CD4-positive, alpha-beta T cell treated with Interleukin-21 for 1 hour (primary cell): ENCODE results near the gene ARHGEF11.

ENCODE experiments used
- DNase-seq: peaks from one replicate; pipeline ENCODE4 v3.0.0-alpha.2; 2020

ARHGEF11 gene

GRCh38 chr1:156893048-156893953 lies 152.2 kb downstream of the ARHGEF11 start, which contains the start of gene PEAR1:
PEAR1 (plus strand) TSS chr1:156893718; CDS start chr1:156903927, 10,209 bp downstream.
- DNase-seq = no peak

GRCh38 chr1:156892190-156893047 lies 153.1 kb downstream of the ARHGEF11 start:
- DNase-seq = peak; percentile 86

- DNase-seq = peak; percentile 58
Measured at GRCh38 chr1:156889802-156890580, 155.6 kb downstream of the ARHGEF11 start.

- DNase-seq = no peak
Measured at GRCh38 chr1:156887734-156888133, 157.8 kb downstream of the ARHGEF11 start.

DNA sequence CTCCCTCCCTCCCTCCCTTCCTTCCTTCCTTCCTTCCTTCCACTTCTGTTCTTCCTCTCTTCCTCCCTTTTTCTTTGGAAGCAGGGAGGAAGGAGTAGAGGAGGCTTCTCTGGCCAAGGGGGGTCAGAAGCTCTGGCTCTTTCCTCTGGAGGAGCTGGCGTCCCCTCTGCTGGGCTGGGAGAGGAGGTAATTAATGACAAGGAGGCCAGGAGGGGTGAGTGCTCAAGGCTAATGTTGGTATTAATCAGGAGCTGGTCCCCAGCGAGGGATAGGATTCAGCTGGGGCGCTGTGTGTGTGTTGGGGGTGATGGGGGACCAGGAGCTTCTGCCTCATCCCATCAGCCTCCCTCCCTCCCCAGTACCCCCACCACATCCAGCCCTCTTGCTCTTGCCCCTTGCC lies 158.2 kb downstream of the ARHGEF11 start:
- no peak for DNase-seq

DNA sequence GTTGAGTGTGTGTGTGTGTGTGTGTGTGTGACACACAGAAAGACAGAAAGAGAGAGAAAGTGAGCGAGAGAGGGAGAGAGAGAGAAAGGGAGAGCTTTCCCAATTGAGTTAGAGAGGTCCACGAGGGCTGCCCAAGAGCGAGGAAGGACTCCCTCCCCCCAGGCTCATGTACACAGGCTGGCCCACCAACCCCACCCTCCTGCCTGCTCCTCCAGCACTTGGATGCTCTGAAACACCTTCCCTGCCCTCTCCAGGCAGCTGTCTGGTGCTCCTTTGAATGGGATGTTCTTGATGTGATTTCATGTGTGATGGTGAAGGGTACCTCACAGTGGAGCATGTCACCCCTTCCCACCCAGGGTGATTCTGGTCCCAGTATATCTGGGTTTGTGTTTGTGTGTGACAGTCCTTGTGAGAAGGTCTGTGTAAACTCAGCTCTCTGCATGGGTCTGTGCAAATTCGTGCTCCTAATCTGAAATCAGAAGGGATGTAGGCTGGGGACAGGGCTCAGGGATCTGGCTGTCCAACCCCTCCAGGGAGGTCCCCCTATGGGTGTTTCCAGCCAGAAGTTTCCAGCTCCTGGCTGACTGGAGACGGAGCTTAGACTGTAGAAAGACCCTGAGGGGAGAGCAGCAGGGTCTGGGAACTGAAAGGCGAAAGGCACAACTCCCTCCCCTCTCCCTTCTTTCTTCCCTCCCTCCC lies 158.8 kb downstream of the ARHGEF11 start:
- DNase-seq = no peak

DNA sequence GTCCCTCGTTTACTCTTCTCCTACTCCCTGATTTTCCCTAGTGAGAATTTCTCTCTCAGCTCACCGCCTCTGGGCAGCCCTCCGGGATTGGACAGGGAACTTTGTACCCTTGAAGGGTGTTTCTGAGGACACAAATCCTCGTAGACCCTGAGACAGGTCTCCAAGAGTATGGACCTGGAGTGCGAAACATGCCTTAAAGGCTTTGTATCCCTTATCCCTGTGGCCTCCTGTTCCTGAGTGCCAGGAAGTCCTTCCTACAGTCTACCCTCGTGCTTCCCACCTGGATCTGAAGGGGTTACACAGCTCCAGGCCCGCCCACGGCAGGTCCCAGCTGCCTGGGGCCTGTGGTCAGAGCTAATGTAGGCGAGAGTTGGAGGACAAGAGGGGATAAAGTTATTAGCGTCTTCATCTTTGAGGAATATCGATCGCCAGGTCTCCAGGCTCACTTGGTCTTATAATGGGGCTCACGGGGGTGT lies 159.6 kb downstream of the ARHGEF11 start:
- no peak for DNase-seq

DNA sequence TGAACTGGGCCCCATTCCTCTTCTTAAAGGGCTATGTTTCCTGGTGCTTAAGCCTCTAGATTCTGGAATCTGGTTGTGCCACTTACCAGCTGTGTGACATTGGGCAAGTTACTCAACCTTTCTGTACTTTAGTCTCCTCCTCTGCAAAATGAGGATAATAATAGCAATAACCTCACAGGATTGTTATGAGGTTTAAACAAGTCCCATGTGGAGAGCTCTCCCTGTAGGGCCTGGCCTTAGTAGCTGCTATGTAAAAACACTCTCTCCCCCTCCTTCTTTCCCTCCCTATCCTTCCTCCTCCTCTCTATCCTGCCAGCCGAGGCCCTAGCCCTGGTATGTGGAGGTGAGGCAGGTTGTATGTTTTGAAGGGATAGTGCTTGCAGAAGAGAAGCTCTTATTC lies 160.2 kb downstream of the ARHGEF11 start:
- no peak for DNase-seq
